Thymus (tissue), 11 donors: ENCODE results near the gene TMC6. TPM values are rescaled to one million over a fixed set of nuclear protein-coding genes. Genes with fewer than 3 reads are reported as not detected.

ENCODE experiments used
- DNase-seq, 9 donors: peaks; one replicate each; pipeline ENCODE4 v3.0.0-alpha.2; 2013; ENCODE audit warnings: low spot score in 9 of 9, low read depth in 6 of 9, missing footprints in 1 of 9
- H3K27ac ChIP-seq, 2 donors: one replicate each; pipeline ENCODE4 v1.5.1; 2013; ENCODE audit warnings: control low read depth in 1 of 2, low read depth in 1 of 2, low read length in 1 of 2, mild to moderate bottlenecking in 1 of 2, moderate library complexity in 1 of 2
- H3K27me3 ChIP-seq, 2 donors: one replicate each; pipeline ENCODE4 v1.5.1; 2013; ENCODE audit warnings: low read length in 1 of 2; ENCODE audit not compliant: control insufficient read depth in 2 of 2, insufficient read depth in 1 of 2
- H3K36me3 ChIP-seq, 2 donors: one replicate each; pipeline ENCODE4 v1.5.1; 2013; ENCODE audit warnings: low read length in 1 of 2, mild to moderate bottlenecking in 1 of 2, moderate library complexity in 1 of 2; ENCODE audit not compliant: control insufficient read depth in 2 of 2, insufficient read depth in 2 of 2
- H3K4me1 ChIP-seq, 2 donors: one replicate each; pipeline ENCODE4 v1.5.1; 2013; ENCODE audit warnings: low read length in 2 of 2; ENCODE audit not compliant: control insufficient read depth in 2 of 2, insufficient read depth in 2 of 2
- H3K4me3 ChIP-seq, 2 donors: one replicate each; pipeline ENCODE4 v1.5.1; 2013; ENCODE audit warnings: low read length in 2 of 2, control low read depth in 1 of 2, mild to moderate bottlenecking in 1 of 2
- H3K9me3 ChIP-seq, 2 donors: one replicate each; pipeline ENCODE4 v1.5.1; 2013; ENCODE audit warnings: low read length in 1 of 2, mild to moderate bottlenecking in 1 of 2; ENCODE audit not compliant: control insufficient read depth in 2 of 2, insufficient read depth in 1 of 2
- WGBS: extraction: QIAGEN DNeasy Blood & Tissue Kit; methylation state at CpG from one replicate; pipeline ENCODE4 v1.1.7; 2013; 5-methylcytosine and 5-hydroxymethylcytosine counted together
- polyA plus RNA-seq: library from polyadenylated mRNA; stranded (reverse); fragments of 200-250 nt; gene quantifications from one replicate; pipeline ENCODE4 v1.2.3, GENCODE V29; 2013
- total RNA-seq: library from RNA; stranded (reverse); fragments of 120-200 nt; gene quantifications from one replicate; pipeline ENCODE4 v1.2.4, GENCODE V29; 2013
- donor health status: healthy.

TMC6 gene
- total and polyA plus RNA-seq, 2 donors: 83.7 to 174 TPM

DNA sequence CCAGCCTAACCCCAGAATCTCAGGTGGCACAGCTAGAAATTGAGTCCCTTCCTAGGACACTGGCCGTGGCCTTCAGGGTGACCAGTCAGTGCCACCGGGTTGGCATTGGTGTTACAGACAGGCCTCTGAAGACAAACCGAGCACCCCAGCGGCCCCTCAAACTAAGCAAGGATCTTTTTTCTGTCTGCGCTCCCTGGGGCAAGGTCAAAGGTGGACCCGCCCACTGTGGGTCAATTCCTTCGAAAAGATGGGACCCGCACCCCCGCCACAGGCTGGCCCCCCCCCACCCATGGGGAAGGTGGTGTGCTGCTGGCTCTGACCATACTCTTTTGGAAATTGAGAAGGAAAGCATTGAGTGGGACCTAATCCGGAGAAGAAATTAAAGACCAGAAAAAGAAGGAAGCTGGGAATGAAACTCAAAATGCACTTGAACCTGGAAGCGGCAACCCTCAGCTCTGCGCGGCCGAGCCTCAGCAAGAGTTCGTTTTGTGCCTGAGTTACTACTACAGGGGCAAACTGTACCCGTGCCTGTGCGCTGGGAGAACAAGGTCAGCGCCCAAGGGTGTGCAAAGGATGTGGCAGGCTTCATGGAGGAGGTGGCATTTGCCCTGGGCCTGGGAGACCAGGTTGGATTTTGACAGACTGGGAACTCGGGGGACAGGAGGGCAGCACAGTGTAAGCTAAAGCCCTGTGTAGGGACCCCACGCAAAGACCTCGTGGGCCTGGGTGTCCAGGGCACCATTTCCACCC lies 20.4 kb downstream of the TMC6 start:
- H3K27ac ChIP-seq: no peak overlapping the region
- H3K4me3 ChIP-seq: no peak overlapping the region
- peaks cover 73 to 94% of the 10 kb centered on the region in 2 donors for H3K36me3 ChIP-seq
- H3K4me1 ChIP-seq: peaks cover 0 to 11% of the 10 kb centered on the region in 2 donors
- DNase-seq: no peak
- no peaks in the 10 kb centered on the region for H3K27me3 ChIP-seq
- WGBS: 97% methylated on average over 21 of the region's 21 CpGs
- H3K9me3 ChIP-seq: peaks cover 0 to 3% of the 10 kb centered on the region in 2 donors

DNA sequence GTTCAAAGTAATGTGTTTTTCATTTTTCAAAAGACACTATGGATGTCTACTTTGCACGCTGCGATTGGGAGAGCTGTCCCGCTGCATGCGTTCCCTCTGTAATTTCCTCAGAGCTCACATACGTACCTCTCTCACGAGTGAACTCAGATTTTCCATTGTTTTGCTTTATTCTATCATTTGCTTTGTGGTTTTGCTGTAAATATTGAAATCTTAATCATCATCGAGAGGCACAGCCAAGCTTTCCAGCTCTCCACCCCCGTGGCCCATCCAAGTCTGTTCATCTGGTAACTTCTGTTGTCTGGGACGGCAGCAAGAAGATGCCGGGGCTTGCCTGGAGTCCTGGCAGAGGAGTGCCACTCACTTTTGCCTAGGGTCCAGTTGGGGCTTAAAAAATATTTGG lies 21.1 kb downstream of the TMC6 start:
- WGBS: 95% methylated on average over 10 of the region's 10 CpGs
- no peaks in the 10 kb centered on the region for H3K27me3 ChIP-seq
- peaks cover 73 to 94% of the 10 kb centered on the region in 2 donors for H3K36me3 ChIP-seq

DNA sequence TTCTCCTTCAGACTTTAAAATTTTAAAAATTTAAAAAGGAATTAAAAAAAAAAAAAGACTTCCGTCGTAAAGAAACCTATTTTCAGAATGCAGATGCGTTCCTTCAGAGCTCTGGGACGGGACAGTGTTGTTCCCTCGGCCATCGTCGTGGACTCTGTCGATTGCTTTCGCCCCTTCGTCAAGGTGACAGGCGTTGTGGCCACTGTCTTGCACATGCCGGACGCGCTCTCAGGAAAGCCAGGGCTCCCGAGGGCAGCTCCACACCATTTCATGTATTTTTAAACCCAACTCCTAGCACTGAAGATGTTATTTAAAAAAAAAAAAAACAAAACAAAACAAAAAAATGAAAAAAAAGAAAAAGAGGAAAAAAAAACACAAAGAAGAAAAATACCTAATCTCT lies 22.3 kb downstream of the TMC6 start:
- DNase-seq: no peak
- peaks cover 0 to 3% of the 10 kb centered on the region in 2 donors for H3K9me3 ChIP-seq
- no peak overlapping the region for H3K4me3 ChIP-seq
- H3K27me3 ChIP-seq: no peaks in the 10 kb centered on the region
- H3K27ac ChIP-seq: no peak overlapping the region
- no peaks in the 10 kb centered on the region for H3K4me1 ChIP-seq
- H3K36me3 ChIP-seq: peaks cover 74 to 94% of the 10 kb centered on the region in 2 donors
- 96% methylated on average over 15 of the region's 15 CpGs for WGBS

More for the DNA sequence above, 21.1 kb downstream of the TMC6 start:
- Histone ChIP-seq H3K27ac (no peak overlapping the region), H3K4me1 (peaks cover 0 to 4% of the 10 kb centered on the region in 2 donors), H3K4me3 (no peak overlapping the region), H3K9me3 (peaks cover 0 to 3% of the 10 kb centered on the region in 2 donors)
- DNase-seq: no peak

DNA sequence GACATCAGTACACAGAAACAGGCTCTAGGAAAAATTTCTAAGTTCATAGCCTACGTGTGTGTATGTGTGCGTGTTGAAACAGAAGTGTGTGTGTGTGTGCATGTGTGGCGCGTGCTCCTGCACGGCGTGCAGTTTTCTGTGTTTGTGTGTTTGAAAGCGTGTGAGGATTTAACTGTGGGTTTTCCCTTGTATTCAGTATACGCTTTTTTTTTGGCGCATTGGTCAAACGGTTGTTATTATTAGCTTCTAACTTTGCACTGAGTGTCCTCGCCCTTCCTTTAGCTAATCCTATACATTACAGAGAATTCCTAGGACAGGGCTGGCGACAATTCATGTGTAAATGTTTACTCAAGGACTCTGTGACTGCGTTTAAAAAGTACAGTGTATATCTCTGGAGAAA lies 23.0 kb downstream of the TMC6 start:
- Histone ChIP-seq H3K27ac (no peak overlapping the region), H3K4me3 (no peak overlapping the region), H3K4me1 (no peaks in the 10 kb centered on the region), H3K27me3 (no peaks in the 10 kb centered on the region), H3K36me3 (peaks cover 70 to 92% of the 10 kb centered on the region in 2 donors), H3K9me3 (peaks cover 0 to 3% of the 10 kb centered on the region in 2 donors)
- DNase-seq: no peak
- 97% methylated on average over 13 of the region's 13 CpGs for WGBS

DNA sequence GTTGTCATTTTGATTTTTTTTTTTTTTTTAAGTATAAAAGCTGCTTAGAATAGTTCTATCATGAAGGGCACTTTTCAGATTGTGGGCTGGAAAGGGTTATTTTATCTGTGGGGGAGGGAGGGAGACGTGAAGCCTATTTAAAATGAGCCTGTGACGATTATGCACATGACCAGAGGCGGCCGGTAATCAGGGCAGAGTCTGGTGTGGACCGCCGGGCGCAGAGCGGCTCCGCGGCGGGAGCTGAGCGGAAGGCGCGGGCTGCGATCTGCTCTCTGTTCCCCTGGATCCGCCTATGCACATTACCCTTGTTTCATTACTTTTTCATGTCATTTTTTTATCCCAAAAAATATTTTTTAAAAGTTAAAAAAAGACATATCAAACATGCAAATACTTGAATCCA lies 23.5 kb downstream of the TMC6 start:
- 98% methylated on average over 16 of the region's 16 CpGs for WGBS
- Histone ChIP-seq H3K27me3 (no peaks in the 10 kb centered on the region), H3K4me3 (no peak overlapping the region), H3K9me3 (peaks cover 0 to 3% of the 10 kb centered on the region in 2 donors), H3K27ac (no peak overlapping the region), H3K4me1 (no peaks in the 10 kb centered on the region), H3K36me3 (peaks cover 70 to 92% of the 10 kb centered on the region in 2 donors)
- DNase-seq: no peak

DNA sequence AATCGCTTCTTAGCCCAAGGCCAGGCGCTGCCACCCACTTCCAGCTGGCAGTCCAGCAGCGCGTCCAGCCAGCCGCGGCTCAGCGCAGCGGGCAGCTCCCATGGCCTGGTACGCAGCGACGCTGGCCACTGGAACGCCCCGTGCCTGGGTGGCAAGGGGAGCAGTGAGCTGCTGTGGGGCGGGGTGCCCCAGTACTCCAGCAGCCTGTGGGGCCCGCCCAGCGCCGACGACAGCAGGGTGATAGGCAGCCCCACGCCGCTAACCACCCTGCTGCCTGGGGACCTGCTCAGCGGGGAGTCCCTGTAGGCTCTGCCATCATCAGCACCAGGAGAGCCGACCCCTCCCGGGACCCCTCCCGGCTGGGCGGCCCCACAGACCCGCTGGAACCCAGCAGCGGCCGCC lies 24.0 kb downstream of the TMC6 start:
- no peak overlapping the region for H3K4me3 ChIP-seq
- H3K4me1 ChIP-seq: no peaks in the 10 kb centered on the region
- H3K27ac ChIP-seq: no peak overlapping the region
- H3K36me3 ChIP-seq: peaks cover 73 to 96% of the 10 kb centered on the region in 2 donors
- no peak for DNase-seq
- 97% methylated on average over 28 of the region's 28 CpGs for WGBS
- H3K27me3 ChIP-seq: no peaks in the 10 kb centered on the region
- peaks cover 0 to 3% of the 10 kb centered on the region in 2 donors for H3K9me3 ChIP-seq

DNA sequence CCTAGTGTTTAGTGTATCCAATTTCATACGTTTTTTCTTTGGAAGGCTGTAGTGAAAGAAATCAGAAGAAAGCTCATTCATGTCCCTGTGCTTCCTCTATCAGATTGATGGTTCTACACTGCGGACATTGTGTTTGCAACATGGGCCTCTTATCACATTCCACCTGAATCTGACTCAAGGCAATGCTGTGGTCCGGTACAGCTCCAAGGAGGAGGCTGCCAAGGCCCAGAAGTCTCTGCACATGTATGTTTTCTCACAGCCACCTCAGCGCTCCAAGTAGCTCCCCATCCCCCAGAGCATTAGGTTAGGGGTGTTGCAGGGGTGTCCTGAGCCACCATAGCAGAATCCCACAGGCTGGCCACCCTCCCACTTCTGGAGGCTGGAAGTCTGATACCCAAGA lies 25.2 kb downstream of the TMC6 start:
- Histone ChIP-seq H3K4me3 (no peak overlapping the region), H3K4me1 (no peaks in the 10 kb centered on the region), H3K27ac (no peak overlapping the region), H3K9me3 (peaks cover 0 to 8% of the 10 kb centered on the region in 2 donors), H3K36me3 (peaks cover 71 to 96% of the 10 kb centered on the region in 2 donors), H3K27me3 (no peaks in the 10 kb centered on the region)
- no peak for DNase-seq
- 94% methylated on average over 4 of the region's 4 CpGs for WGBS

DNA sequence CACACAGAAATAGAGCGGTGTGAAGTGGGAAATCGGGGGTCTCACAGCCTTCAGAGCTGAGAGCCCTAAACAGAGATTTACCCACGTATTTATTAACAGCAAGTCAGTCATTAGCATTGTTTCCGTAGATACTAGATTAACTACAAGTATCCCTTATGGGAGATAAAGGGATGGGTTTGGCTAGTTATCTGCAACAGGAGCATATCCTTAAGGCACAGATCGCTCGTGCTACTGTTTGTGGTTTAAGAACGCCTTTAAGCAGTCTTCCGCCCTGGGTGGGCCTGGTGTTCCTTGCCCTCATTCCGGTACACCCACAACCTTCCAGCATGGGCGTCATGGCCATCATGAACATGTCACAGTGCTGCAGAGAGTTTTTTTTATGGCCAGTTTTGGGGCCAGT lies 27.0 kb downstream of the TMC6 start:
- Histone ChIP-seq H3K27me3 (no peaks in the 10 kb centered on the region), H3K36me3 (peaks cover 87 to 96% of the 10 kb centered on the region in 2 donors), H3K4me3 (no peak overlapping the region), H3K4me1 (no peaks in the 10 kb centered on the region), H3K27ac (no peak overlapping the region), H3K9me3 (peaks cover 0 to 10% of the 10 kb centered on the region in 2 donors)
- no peak for DNase-seq
- 93% methylated on average over 10 of the region's 10 CpGs for WGBS

DNA sequence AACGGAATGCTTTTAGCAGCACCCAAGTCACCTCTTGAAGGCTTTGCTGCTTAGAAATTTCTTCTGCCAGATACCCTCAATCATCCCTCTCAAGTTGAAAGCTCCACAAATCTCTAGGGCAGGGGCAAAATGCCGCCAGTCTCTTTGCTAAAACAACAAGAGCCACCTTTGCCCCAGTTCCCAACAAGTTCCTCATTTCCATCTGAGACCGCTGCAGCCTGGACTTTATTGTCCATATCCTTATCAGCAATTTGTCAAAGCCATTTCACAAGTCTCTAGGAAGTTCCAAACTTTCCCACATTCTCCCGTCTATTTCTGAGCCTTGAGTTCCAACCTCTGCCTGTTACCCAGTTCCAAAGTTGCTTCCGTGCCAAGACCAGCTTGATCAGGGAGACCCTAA lies 27.4 kb downstream of the TMC6 start:
- H3K4me1 ChIP-seq: no peaks in the 10 kb centered on the region
- peaks cover 89 to 98% of the 10 kb centered on the region in 2 donors for H3K36me3 ChIP-seq
- no peak overlapping the region for H3K4me3 ChIP-seq
- no peaks in the 10 kb centered on the region for H3K27me3 ChIP-seq
- WGBS: 89% methylated on average over 5 of the region's 5 CpGs
- DNase-seq: no peak
- peaks cover 0 to 8% of the 10 kb centered on the region in 2 donors for H3K9me3 ChIP-seq
- H3K27ac ChIP-seq: no peak overlapping the region
